SK-MEL-5 (cell line): Measurements from ENCODE around the gene TUT4. TPM values are rescaled to one million over a fixed set of nuclear protein-coding genes. Genes with fewer than 3 reads are reported as not detected.
A peak's percentile ranks its signal among the peaks of the same experiment; 100 is the strongest.

Source experiments
- DNase-seq: peaks from one replicate; pipeline ENCODE4 v3.0.0-alpha.2; 2016; ENCODE audit warnings: low read depth, low spot score
- in situ Hi-C: cut with HindIII; loops from 2 replicates; pipeline ENCODE4 v1.10.0; 2016; ENCODE audit warnings: low sequenced_read_pairs, high pct_unique_total_duplicates, low pct_unique_long_range_greater_than_20kb
- total RNA-seq: library from RNA; depleted of rRNA; stranded (reverse); fragments of >200 nt; shearing (Covaris generic); gene quantifications from 2 replicates; pipeline ENCODE4 v1.2.3, GENCODE V29; 2014; rRNA removed

Gene TUT4
- total RNA-seq, 1 experiment from 2014 or later: 19.1 TPM

DNA sequence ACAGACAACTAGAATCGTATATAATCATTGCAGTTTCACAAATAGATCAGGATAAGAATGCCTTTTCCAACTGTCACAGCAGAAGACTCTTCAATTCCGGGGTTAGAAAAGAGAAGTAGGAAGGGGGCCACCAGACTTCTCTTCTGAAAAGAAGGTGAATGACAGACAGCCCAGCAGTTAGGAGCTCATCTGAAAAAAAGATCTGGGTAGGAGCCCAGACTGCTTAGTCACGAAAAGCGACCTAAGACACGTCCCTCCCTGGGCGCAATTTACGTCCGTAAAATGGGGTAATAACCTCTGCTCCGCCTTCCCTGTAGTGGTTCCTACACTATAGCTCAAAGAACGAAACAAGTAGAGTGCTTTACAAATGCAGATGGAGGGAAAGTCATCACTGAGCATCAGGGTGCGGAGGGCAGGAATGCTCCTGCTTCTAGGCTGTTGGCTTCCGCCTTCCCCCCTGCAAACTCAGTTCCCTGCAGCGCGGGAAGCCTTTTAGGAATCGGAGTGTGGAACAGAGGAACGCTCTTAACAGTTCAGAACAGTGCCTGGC, 149.3 kb downstream of the TUT4 start:
- in situ Hi-C loops: no loop called here

DNA sequence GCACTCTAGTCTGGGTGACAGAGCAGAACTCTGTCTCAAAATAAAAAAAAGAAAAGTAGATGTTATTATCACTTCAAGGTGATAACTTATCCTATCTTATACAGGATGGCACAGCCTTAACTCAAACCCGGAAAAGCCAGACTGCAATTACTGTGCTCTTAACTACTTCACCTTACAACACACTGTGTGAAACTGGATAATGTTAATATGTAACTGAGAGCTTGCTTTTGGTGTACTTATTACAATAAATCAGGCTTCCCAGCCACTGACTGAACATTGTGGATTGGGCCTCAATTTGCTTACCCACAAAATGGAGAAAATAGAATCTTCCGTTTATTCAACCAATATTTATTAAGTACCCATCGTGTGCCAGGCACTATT, 150.0 kb downstream of the TUT4 start:
- in situ Hi-C loops: no loop called here
- no peak for DNase-seq

More for the DNA sequence above, 149.3 kb downstream of the TUT4 start:
- peak; percentile 54 for DNase-seq

DNA sequence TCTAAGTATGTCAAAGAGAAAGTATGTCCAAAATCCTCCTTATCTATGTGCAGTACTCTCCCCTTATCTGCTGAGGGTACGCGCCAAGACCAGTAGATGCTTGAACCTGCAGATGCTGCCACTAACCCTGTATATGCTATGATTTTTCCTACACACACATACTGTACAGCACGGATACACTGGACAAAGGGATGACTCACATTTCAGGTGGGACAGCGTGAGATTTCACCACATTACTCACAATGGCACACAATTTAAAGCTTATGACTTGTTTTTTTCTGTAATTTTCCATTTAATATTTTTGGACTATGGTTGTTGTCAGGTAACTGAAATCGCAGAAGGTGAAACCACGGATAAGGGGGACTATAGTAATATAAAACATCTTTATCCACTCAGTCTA, 152.8 kb downstream of the TUT4 start:
- in situ Hi-C loops: no loop called here
- no peak for DNase-seq

DNA sequence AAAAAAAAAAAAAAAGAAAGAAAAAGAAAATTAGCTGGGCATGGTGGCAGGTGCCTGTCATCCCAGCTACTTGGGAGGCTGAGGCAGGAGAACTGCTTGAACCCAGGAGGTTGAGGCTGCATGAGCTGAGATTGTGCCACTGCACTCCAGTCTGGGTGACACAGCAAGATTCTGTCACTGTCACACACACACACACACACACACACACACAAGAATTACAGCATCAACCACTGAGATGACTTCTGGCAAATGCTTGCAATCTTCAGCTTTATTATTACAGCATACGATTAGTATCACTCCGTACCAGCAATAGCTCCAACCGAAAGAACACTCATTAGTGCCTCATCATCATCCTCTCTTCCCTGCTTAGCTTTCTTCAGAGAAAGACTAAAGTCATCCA, 153.3 kb downstream of the TUT4 start:
- in situ Hi-C loops: no loop called here
- no peak for DNase-seq

DNA sequence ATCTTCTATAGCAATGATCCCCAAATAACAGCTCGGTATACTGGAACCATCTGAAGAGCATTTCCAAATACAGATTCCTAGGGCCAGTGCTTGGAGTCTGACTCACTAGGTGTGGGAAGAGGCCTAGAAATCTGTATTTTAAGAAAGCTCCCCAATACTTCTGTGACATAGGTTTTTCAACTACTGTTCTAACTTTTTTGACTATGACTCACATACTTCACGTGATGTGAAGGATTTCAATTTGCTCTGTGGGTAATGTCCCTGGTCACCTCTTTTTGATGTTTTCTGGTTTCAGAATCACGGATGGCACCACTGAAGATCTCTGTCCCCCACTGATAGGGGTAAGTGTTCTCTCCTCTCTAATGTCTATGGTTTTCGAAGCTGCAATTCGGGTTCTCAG, 159.7 kb downstream of the TUT4 start:
- in situ Hi-C loops: no loop called here
- DNase-seq: no peak

DNA sequence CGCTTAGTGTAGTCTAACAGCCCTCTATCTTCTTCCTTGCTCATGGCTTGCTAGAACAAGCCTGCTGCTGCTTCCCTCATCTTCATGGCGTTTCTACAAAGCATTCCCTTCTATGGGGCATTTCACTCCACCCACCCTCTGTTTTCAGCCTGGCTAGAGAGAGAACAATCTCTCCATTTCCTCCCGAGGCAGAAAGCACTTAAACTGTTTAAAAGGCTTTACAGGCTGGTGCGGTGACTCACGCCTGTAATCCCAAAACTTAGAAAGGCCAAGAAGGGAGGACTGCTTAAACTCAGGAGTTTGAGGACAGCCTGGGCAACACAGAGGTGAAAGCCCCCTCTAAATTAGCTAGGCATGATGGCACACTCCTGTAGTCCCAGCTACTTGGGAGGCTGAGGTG, 166.4 kb downstream of the TUT4 start:
- no peak for DNase-seq
- in situ Hi-C loops: no loop called here

DNA sequence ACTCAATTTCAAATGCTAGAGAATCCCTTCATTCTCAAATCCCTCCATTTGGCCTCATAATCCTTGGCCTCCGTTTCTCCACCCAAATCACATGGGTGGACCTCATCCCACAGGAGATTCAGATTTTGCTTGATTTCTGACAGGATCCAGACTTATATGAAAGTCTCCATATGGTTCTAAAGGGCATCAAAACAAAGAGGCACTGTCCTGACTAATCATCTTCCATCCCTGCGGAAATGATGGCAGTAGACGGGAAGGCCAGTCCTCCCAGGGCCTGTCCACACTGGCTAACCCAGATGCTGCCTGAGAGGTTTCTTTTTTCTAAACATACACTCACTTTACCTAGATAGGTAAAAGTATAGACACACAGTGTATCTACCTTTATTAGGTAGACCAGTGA, 167.5 kb downstream of the TUT4 start:
- in situ Hi-C loops: no loop called here

More for the DNA sequence above, 167.5 kb downstream of the TUT4 start:
- peak; percentile 64 for DNase-seq

Other genes starting within 250 kb of the TUT4 start
- 38.5 and 41.9 TPM in 2 replicates for gene CC2D1B, start 186.9 kb downstream of the TUT4 start, total RNA-seq
- gene ORC1, start 148.7 kb downstream of the TUT4 start, total RNA-seq: 9.8 and 10.3 TPM in 2 replicates
- gene PRPF38A, start 148.5 kb downstream of the TUT4 start, total RNA-seq: 8.5 and 11.0 TPM in 2 replicates
- not detected in 2 replicates for gene GPX7, start 49.3 kb upstream of the TUT4 start, total RNA-seq
- not detected in 2 replicates for gene SHISAL2A, start 80.1 kb upstream of the TUT4 start, total RNA-seq
- 13.1 and 14.0 TPM in 2 replicates for gene COA7, start 145.3 kb upstream of the TUT4 start, total RNA-seq
- gene ZYG11B, start 173.4 kb upstream of the TUT4 start, total RNA-seq: 25.3 and 26.6 TPM in 2 replicates